ENCODE data around the gene DOK7. TPM values are rescaled to one million over a fixed set of nuclear protein-coding genes. Genes with fewer than 3 reads are reported as not detected.

Gene DOK7
- total RNA-seq, 2 experiments from 2014 or later, result not detected

DNA sequence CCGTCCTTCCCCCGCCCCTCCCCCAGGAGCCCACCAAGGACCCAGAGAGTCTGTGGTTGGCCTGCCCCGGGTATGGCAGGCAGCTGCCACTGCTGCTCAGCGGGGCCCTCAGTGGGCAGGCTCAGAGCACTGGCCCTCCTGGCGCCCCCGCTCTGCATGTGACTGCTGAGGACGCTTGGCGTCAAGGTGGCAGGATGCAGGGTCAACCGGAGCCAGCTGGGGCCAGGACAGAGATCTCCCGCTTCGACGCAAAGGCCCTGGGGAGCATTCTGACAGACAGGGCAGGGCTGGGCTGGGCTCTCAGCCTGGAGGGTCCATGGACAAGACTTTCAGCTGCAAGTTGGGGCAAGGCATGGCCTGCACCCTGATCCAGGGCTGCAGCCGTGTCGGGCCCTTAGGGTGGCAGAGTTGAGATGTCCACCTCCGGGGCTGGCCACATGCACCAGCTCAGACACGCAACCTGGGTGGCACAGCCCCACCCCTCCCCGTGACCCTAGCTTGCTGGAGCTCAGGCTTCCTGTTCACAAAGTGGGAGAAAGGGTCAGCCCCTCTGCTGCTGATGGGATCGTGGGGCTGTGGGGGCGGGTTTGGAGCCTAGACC is 38.8 kb downstream of the DOK7 start:
- no peak for ATAC-seq
- peaks cover 6% of the 10 kb centered on the region for H3K36me3 Mint-ChIP-seq (ENCODE audit: low read depth)
- intact Hi-C loops (cut with micrococcal nuclease), result no loop called here
- H3K9me3 Mint-ChIP-seq, result no peaks in the 10 kb centered on the region
- POLR2A ChIA-PET, result interaction anchor here (0.8 to 1.6 kb wide), 2 partner anchors 10 to 11 kb away, joined by 3 to 4 read pairs; no protein-coding TSS in a partner anchor
- H3K27ac Mint-ChIP-seq, result no peak overlapping the region
- no peak overlapping the region for H3K4me3 Mint-ChIP-seq
- peaks cover 4% of the 10 kb centered on the region for H3K4me1 Mint-ChIP-seq (ENCODE audit: low read depth)
- CTCF ChIA-PET, result no interaction called here
- TF ChIP-seq, protein P1, sequence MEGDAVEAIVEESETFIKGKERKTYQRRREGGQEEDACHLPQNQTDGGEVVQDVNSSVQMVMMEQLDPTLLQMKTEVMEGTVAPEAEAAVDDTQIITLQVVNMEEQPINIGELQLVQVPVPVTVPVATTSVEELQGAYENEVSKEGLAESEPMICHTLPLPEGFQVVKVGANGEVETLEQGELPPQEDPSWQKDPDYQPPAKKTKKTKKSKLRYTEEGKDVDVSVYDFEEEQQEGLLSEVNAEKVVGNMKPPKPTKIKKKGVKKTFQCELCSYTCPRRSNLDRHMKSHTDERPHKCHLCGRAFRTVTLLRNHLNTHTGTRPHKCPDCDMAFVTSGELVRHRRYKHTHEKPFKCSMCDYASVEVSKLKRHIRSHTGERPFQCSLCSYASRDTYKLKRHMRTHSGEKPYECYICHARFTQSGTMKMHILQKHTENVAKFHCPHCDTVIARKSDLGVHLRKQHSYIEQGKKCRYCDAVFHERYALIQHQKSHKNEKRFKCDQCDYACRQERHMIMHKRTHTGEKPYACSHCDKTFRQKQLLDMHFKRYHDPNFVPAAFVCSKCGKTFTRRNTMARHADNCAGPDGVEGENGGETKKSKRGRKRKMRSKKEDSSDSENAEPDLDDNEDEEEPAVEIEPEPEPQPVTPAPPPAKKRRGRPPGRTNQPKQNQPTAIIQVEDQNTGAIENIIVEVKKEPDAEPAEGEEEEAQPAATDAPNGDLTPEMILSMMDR (IDR thresholded peaks at IDR 0.05), result no peak
- H3K27me3 Mint-ChIP-seq, result no peaks in the 10 kb centered on the region
- no peak for DNase-seq

DNA sequence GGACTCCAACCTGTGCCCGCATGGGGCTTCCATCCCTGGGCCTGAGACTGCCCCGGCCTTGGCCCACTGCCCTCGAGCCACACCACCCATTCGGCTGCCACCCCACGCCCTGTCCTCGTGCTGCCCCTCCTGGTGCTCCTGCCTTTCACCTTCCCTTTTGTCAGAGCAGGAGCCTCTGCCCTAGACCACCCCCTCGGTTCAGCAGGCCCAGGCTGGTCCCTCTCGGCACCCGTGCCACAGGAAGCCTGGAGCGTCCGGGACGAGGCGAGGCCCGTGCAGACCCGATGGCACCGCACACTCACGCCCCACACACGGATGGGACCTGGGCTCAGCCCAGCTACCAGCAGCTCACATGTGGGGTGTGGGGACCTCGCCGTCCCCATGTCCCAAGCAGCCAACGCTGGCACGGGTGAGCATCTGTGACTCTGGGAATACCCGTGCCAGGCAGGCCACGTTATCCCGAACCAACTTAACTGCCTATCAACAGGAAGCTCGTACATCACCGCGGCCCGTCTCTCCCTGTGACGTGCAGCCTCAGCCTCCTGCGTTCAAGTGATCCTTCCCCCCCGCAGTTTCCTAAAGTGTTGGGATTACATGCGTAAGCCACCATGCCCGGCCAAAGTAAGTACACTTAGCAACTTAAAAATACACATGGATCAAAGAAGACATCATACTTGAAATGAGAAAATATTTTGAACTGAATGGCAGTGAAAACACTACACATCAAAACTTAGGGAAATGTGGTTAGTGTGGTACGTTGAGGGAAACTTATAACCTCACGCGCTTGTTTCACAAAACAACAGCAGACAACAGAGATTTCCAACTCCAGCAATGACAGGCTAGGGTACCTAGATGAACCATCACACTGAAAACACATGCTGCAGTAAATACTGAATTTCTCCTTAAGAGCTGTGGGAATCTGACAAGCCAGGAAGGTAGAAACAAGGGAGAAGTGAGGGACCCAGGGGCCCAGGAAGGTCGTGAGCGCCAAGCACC is 40.1 kb downstream of the DOK7 start:
- ChIA-PET POLR2A (interaction anchor here (1.0 to 1.6 kb wide), 2 partner anchors 10 to 24 kb away, joined by 3 to 4 read pairs; no protein-coding TSS in a partner anchor), CTCF (no interaction called here)
- no peak overlapping the region for H3K4me3 Mint-ChIP-seq
- no peaks in the 10 kb centered on the region for H3K27me3 Mint-ChIP-seq
- no peak for ATAC-seq
- intact Hi-C loops (cut with micrococcal nuclease), result no loop called here
- DNase-seq, result no peak
- H3K4me1 Mint-ChIP-seq (ENCODE audit: low read depth), result peaks cover 4% of the 10 kb centered on the region
- no peaks in the 10 kb centered on the region for H3K9me3 Mint-ChIP-seq
- no peak overlapping the region for H3K27ac Mint-ChIP-seq
- peaks cover 11% of the 10 kb centered on the region for H3K36me3 Mint-ChIP-seq (ENCODE audit: low read depth)
- TF ChIP-seq, protein P1 (IDR thresholded peaks at IDR 0.05), result no peak

DNA sequence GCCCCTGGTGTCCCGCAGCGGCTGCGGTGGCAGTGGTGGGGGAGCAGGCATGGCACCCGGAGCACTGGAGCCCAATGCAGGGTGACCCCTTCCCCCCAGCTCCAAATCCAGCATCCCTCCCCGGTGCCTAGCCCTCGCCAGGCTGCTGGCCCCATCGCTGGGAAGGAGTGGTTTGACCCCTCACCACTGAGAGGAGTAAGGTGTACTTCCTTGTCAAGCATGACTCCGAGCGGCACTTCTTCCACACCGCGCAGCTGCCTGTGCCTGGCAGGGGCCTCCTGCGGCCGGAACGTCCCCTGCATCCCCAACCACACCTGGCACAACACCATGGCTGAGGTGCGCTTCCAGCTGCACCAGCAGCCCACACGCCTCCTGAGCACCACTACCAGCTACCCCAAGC is 42.1 kb downstream of the DOK7 start:
- H3K36me3 Mint-ChIP-seq (ENCODE audit: low read depth), result peaks cover 20% of the 10 kb centered on the region
- ChIA-PET POLR2A (no interaction called here), CTCF (interaction anchor here (1.3 kb wide), 1 partner anchor 25 kb away, joined by 10 read pairs; no protein-coding TSS in a partner anchor)
- intact Hi-C loops (cut with micrococcal nuclease), result no loop called here
- no peak for ATAC-seq
- H3K27ac Mint-ChIP-seq, result no peak overlapping the region
- H3K27me3 Mint-ChIP-seq, result no peaks in the 10 kb centered on the region
- H3K4me1 Mint-ChIP-seq (ENCODE audit: low read depth), result peaks cover 4% of the 10 kb centered on the region
- H3K9me3 Mint-ChIP-seq, result no peaks in the 10 kb centered on the region
- no peak for DNase-seq
- no peak overlapping the region for H3K4me3 Mint-ChIP-seq
- TF ChIP-seq, protein P1 (IDR thresholded peaks at IDR 0.05), result no peak

DNA sequence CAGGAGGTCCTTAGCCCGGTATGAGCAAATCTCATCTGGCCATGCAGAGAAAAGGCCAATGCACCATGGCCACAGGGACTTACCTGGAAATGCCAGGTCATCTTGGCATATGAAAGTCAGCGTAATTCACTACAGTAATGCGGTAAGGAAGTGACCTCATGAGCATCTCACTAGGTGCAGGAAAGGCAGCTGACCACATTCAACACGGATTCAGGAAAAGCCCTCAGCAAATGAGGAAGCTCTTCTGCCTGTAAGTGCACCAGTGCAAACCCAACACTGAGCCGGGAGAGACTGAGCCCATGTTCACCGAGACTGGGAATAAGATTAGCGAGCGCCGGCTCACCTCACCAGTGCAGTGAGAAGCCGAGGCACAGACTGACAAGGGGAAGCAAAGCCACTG is 45.4 kb downstream of the DOK7 start:
- peaks cover 48% of the 10 kb centered on the region for H3K36me3 Mint-ChIP-seq (ENCODE audit: low read depth)
- ChIA-PET POLR2A (no interaction called here), CTCF (no interaction called here)
- ATAC-seq (no peak), DNase-seq (no peak)
- TF ChIP-seq, protein P1 (IDR thresholded peaks at IDR 0.05), result no peak
- H3K4me3 Mint-ChIP-seq, result no peak overlapping the region
- peaks cover 2% of the 10 kb centered on the region for H3K4me1 Mint-ChIP-seq (ENCODE audit: low read depth)
- H3K9me3 Mint-ChIP-seq, result peaks cover 2% of the 10 kb centered on the region
- H3K27me3 Mint-ChIP-seq, result no peaks in the 10 kb centered on the region
- intact Hi-C loops (cut with micrococcal nuclease), result no loop called here
- H3K27ac Mint-ChIP-seq, result no peak overlapping the region

DNA sequence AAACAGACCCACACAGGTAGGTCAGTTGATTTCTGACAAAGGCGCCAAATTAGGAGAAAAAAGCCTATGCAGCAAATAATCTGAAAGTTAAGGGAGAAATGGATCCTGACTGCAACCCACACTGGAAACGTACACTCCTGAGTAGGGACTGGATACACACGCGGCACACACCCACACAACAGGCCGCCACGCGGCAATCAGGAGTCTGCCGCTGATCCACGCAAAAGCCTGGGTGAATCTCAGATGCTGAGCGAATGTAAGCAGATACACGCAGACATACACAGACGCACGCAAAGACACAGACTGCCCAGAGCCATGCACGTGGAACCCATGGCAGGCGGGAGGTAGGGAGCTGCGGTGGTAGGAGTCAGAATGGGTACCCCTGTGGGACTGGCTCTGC is 47.4 kb downstream of the DOK7 start:
- H3K9me3 Mint-ChIP-seq, result peaks cover 2% of the 10 kb centered on the region
- DNase-seq (no peak), ATAC-seq (no peak)
- no peak overlapping the region for H3K27ac Mint-ChIP-seq
- intact Hi-C loops (cut with micrococcal nuclease), result no loop called here
- ChIA-PET CTCF (no interaction called here), POLR2A (no interaction called here)
- TF ChIP-seq, protein P1 (IDR thresholded peaks at IDR 0.05), result no peak
- peaks cover 54% of the 10 kb centered on the region for H3K36me3 Mint-ChIP-seq (ENCODE audit: low read depth)
- no peaks in the 10 kb centered on the region for H3K4me1 Mint-ChIP-seq (ENCODE audit: low read depth)
- no peak overlapping the region for H3K4me3 Mint-ChIP-seq
- H3K27me3 Mint-ChIP-seq, result no peaks in the 10 kb centered on the region
